HG02623 (cell line): Measurements from ENCODE around the gene PDE11A.
"Not testable (repeated sequence)": the region's sequence is repeated elsewhere in the genome, so short reads cannot be mapped to it uniquely, and the experiment has no call there.

ENCODE experiments used
- ATAC-seq: cut with Tn5 transposase; IDR thresholded peaks from one replicate; pipeline ENCODE4 v1.9.1; 2021; ENCODE audit warnings: moderate library complexity; ENCODE audit not compliant: unreplicated experiment

Gene PDE11A

DNA sequence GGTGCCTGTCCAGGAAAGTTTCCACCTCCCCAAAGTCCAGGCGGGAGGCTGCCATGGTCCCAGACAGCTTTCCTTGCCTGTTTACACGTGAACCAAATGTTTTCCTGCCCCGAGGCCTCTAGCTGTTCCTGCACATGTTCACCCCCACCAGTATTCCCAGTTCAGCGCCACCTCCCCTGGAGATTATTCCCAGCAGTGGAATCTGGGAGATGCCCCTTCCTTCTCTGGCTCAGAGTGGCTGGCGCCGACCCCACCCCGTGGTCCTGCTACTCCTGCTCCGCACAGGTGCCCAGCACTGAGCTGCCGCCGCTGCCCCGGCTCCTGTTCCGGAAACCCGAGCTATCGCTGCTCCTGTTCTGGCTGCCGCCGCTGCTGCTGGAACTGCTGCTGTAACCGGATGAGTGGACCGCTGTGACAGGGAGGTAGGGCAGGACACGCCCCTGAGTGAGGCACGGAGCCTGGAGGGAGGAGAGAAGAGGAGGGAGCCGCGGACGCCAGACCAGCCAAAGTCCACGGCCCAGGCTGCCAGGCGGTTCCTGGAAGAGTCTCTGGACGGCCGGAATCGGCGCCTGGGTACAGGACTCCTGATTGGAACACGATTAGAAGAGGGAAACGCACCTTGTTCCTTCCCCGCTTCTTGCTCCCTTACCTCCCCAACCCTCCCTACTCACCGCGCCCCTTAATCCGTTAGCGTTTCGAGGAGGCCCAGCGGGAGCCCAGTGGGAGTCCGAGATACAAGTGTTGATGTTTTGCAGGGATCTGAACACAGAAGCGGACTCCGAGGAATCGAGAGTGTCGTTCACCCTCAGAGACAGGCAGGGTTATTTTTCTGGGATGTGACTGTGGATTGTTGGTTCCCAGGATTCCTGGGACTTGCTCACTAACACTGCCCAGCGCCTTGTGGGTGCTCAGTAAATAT is at the start of gene PDE11A:
TSS of gene PDE11A (minus strand) at position 395 of the 919 bp plus-strand sequence. CDS start at position 55, 340 bp downstream.
- peak; percentile 67 for ATAC-seq

DNA sequence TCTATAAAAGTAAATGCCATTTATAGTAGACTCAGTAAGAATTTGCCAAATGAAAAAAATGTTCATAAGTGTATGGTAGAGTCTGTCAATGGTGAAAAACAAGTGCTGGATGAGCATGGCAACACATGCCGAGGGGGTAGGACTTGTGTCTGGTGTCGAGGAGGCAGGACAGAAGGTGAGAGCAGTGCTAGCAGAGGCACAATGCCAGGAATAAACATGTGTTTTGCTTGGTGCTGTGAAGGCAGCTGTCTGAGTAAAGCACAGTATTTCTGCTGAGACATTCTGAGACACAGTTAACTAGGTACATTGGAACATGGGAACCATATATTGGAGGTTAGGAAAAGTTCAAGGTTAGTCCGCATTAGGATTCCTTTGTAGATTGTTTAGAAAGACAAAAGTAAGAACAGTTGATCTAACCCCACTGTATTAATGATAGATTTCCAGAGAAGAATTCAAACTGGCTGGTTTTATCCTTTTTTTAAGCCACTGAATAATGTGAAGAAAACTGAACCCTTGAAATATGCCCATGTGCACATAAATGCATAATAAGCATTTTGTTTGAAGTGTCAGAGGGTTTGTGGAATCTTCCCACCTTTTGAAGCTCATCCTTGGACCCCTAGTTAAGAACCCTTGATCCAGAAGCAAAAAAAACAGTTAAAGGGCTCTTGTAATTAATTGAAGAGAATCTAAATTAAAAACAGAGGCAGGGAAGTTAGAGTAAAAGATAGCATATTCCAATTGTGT is 46.8 kb upstream of the PDE11A start:
- no peak for ATAC-seq

DNA sequence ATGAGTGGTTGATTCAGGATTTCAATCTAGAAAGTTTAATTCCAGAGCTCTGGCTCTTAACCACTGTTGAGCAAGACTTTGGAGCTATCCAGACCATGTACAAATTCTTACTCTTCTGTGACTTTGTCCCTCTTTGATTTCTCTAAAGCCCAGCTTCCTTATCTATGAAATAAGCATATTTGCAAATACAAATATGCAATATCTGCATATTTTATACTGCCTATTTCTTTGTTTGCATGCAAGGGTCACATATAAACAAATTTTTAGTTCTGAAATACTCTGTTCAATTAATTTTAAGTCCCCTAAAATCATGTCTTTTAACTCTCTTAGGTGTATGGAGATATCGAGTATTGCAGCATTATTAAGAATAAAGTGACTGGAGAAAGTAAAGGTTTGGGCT is 45.1 kb upstream of the PDE11A start:
- no peak for ATAC-seq

DNA sequence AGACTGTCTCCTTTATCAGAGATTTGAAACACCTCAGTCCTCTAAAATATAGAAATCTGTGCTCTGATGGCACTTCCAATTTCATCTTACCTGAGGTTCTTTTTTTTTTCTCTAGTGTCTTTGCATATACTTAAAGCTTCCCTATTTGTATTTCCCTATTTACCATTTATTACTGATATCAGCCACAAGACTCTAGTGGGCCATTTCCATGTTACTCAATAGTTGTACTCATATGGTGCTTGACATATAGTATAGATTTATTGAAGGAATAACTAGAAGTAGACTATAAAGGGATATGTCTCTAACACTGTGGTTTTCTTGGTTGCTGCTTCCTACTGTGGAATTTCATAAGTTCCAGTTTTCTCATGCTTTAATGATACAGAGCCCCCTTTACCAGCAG is 42.7 kb upstream of the PDE11A start:
- no peak for ATAC-seq

DNA sequence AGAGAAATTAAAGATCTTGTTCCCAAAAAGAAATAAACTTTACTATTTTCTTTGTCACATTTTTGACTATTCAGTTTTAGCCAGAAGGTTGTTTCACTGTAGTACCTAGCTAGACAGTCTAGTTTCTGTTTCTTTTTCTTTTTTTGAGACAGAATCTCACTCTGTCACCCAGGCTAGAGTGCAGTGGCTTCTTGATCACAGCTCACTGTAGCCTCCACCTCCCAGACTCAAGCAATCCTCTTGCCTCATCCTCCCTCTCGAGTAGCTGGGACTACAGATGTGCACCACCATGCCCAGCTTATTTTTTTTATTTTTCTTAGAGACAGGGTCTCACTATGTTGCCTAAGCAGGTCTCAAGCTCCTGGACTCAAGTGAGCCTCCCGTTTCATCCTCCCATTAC is 41.9 kb upstream of the PDE11A start:
- ATAC-seq, result peak; percentile 38

DNA sequence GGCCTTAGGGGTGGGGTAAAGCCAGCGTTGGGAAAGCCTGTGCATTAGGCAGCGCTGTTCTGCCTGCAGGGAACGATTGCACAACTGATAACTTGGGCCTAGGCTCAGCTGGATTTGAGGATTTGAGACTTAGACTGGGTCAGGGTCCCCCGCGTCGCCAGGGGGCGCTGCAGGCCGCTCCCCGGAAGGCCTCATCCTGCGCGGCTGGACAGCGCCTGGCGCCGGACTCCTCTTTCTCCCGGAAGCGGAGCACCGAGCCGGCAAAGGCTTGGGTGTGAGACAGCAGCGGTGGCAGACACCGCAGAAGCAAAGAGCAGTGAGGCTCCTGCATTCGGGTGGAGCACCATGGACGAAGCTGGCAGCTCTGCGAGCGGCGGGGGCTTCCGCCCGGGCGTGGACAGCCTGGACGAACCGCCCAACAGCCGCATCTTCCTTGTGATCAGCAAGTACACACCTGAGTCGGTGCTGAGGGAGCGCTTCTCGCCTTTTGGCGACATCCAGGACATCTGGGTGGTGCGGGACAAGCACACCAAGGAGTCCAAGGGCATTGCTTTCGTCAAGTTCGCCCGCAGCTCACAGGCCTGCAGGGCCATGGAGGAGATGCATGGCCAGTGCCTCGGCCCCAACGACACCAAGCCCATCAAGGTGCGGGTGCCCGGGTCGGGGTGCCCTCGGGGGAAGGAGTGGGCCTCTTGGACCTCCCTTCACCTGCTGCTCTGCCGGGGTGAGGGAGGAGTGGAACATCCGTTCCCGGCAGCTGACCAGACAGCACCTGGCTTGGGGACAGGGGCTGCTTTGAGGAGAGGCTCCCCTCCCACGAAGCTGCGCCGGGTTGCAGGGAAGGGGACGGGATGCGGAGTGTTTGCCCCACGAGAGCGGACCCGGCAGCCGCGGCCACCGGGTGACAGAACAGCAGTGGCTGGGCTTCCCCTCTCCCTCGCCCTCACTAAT is 39.9 kb upstream of the PDE11A start, which contains the start of gene RBM45:
TSS of gene RBM45 (plus strand) at position 236 of the 951 bp plus-strand sequence. CDS start at position 346, 110 bp downstream.
- ATAC-seq, result peak; percentile 89

DNA sequence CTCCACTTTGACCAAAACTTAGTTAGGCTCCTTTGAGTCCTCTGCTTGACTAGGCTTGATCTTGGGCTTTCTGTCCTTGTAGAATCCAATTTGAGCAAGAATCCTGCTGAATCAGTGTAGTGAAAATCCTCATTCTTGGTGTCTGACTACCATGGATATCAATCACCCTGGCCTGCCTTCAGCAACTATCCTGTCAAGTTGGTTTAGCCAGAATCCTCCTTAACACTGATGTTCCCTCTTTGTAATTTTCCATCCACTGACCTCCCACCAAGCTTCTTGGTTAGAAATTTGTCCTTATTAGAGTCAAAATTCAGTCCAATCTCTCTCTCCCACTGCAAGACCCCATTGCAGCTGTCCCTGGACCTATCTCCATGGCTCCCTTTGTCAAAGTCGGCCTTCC is 39.2 kb upstream of the PDE11A start:
- no peak for ATAC-seq

DNA sequence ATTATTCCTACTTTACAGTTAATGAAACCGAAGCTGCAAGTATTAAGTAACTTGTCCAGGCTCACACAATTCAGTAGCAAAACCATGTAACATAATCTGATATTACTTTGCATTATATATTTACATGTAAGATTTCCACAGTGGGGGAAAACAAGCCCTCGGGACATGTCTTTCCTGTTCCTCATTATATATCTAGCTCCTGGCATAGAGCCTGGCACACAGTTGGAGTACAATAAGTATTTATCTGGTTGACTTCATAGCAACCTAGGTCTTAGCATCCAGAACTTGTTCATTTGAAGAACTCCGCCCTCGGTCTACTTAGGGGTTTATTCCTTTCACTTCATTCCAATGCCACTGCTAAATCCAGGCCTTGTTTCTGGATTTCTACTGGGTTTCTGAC is 38.1 kb upstream of the PDE11A start:
- no peak for ATAC-seq

DNA sequence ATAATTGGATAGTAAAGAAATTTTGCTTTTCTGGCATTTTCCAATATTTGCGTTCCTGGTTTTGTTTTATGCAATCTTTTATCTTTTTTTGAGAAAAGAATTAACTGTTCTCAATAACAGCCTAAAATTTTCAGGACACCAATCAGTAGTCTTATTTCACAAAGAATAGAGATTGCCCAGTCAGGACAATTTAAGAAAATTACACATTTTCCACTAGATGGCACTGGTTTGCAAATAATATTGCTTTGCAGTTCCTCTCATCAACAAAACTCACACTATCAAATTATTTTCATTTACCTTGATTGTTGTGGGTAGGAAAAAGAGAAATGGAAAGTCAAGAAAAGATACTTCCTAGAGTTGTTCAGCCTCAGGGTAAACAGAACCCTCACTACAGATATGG is 37.2 kb upstream of the PDE11A start:
- ATAC-seq, result no peak

DNA sequence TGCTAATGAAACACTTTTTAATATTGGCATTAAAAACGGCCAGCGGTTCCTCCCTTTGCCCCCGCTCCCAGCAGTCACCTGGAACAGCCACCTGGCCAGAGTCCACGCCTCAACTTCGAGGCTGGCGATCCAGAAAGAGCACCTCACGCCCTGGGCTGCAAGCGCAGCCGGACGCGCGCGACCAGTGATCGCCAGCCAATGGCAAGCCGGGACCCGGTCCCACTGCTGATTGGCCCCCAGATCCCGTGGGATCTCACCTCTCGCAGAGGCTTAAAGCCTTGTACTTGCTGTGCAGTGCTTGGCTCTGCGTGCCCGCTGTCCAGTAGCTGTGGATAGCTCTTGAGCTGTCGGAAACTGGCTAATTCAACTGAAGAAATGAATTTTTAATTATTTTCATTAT is 35.6 kb upstream of the PDE11A start:
- no peak for ATAC-seq

DNA sequence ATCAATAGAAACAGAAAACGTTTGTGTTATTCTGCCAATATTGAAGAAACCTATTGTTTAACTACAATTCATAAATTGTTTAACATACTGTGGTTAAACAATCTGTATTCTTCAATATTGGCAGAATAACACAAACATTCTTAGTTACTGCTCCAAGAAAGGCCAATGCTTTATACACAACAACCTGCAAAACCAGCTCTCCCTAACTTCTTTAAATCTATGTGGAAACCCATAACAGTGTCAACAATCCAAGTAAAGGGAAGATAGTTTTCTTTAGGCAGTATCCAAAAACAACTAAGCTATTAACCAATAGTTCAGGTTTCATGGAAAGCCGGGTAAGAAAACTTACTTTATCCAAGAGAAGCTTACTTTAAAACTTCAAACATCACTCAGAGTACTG is 33.5 kb upstream of the PDE11A start:
- no peak for ATAC-seq

DNA sequence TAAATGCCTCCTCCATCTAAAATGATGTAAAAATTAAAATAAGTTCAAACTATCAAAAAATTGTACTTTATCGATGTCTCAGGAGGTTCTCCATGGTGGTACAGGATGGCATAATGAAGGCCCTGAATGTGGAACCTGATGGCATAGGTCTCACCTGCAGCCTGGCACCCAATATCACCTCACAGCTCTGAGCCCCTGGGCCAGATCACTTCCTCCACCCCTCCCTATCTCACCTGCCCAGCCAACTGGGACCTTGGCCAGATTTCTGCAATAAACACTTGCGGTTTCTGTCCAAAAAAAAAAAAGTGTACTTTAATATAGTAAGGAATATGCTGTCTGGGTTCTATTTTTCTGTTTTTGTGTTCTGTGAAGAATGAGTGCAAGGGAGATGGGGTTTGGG is 33.0 kb upstream of the PDE11A start:
- ATAC-seq, result no peak

DNA sequence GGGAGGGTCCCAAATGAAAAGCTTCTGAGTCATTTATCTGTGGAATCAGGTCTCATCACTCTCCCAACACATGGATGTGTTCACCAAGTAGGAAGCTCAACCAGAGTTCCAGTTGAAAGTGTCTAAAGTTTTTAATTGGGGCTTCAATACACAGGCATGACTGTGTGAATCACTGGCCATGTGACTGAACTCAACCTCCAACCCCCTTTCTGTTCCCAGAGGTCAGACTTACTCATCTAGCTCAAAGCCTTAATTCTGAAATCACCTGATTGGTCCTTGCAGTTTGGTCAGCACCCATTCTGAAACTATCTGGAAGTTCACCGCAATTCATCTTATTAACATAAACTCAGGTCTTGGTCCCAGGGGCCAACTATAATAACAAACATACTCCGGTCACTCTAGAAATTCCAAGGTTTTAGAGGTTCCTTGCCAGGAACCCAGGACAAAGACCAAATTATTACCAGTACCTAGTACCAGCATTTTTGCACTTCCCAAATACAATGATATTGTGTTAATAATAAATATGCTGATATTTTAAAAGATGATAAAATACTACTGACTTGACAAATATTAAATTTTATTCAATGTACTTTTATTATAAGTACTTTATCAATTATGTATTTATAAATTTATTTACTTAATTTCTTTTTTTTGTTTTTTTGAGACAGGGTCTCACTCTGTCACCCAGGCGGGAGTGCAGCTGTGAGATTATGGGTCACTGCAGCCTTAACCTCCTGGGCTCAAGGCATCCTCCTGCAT is 28.9 kb upstream of the PDE11A start:
- no peak for ATAC-seq

DNA sequence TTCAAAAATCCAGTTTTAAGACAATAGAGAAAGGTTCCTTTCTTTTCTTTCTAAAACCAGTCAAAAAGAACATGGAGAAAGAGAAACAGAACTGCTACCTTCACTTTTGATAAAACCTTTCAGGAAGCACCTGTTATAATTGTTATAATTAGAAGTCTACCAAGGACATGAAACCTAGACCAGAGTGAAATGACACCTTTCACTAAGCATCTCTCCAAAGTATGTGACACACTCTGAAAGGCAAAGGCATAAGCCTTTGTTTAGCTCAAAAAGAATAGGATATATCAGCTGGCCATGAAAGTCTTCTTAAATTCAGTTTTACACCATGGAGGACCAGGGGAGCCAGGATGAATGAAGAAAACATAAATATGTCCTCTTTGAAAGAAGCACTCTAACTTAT is 20.9 kb upstream of the PDE11A start:
- no peak for ATAC-seq

DNA sequence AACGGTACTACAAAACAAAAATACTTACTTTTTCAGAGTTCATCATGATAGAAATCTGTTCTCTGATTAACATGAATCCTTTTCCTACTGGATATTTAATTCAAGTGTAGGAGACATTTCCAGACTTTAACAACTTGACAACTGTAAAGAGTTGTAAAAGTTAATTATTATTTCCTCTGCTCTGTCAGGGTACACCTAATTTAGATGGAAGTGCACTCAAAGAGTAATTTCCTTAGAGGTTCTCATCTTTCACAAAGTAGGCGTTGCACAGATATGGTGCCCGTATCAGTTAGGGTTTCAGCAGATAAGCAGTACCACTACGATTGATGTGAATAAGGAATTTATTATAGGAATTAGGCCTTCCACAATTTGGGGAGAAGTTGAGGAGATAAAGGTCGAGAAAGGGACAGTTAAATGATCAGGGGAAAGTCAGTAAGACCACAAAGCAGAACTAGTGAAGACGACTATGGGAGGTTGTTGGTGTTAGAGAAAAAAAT is 16.2 kb upstream of the PDE11A start:
- no peak for ATAC-seq

DNA sequence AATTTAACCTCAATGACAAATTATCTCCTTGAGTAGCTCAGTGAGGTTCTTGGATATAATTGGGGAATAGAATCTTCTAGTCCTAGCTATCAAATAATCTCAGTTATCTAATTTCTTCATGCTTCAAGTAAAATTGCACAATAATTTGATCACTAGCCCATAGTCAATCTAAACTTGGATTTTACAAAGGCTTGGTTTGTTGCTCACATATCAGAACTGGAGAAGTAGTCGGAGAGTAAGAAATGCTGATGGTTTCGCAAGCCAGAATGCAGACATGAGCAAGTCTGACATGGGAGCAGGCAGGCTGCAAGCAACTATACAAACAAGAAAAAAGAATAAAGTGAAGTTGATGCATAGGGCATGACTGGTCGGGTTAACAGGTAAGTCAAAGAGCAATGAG is 11.7 kb upstream of the PDE11A start:
- ATAC-seq, result no peak

DNA sequence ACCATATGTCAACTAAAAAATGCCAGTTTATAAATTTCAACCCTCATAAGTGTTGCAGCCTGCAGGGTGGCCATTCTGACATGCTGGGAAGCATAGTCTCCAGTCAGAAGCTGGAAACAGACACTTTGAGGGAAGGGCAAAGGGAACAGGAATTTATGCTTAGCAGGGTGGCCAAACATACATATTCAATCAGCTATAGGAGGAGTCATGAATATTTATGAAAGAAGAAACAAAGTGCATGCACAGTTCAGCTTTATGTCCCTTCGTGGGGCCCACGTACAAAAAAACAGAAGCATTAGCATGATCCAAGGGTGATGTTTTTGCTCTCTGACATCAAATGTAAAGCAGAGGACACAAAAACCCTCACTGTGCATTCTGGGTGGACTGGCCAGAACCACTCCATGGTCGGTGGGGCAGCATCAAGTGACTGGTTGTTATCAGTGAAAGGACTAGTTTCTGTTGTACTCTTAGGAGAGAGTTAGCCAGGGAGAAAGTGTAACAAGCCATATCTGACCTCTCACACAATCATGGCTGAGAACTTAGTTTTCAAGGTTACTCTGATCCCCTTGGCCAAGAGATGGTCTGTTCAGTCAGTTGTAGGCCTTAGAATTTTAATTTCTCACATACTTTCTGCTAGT is 9.9 kb upstream of the PDE11A start:
- no peak for ATAC-seq

DNA sequence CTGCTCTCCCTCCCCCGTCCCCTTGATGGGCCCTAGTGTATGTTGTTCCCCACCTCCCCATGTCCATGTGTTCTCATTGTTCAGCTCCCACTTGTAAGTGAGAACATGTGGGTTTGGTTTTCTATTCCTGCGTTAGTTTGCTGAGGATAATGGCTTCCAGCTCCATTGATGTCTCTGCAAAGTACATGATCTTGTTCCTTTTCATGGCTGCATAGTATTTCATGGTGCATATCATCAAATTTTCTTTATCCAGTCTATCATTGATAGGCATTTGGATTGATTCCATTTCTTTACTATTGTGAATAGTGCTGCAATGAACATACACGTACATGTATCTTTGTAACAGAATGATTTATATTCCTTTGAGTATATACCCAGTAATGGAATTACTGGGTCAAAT is 6.7 kb upstream of the PDE11A start:
- ATAC-seq, result not testable (repeated sequence)

DNA sequence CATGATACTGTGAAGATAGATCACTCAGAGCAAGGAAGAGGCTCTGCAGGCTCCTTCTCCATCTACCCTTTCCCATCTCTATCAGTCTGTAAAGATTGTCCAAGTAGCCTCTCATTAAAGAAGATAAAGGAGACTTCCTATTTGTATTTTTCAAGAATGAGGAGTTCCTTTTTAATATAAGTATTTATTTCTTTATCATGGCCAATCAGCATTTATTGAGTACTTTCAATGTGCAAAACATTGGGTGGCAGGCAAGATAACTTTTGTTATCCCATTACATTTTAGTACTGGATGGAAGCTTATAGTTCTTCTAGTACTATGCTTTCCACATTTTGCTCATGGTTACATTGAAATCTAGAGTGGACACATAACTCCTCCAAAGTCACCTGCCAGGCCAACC is 3.6 kb upstream of the PDE11A start:
- ATAC-seq, result no peak

DNA sequence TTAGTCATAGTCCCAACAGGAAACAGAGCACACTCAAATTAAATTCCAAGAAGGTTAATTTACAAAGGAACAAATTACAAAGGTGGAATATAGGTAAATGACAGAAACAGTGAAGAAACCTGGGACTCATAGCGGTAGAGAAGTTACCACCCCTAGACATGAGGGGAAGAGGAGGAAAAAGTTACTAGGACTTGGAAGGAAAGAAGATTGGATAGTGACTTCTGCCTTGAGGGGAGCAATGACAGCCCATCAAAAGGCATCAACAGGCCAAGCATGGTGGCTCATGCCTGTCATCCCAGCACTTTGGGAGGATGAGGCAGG is 2.4 kb upstream of the PDE11A start:
- no peak for ATAC-seq
